ENCODE data around the gene DAPL1.

Gene DAPL1

GRCh38 chr2:158753641-158754611 is 41.2 kb upstream of the DAPL1 start:
- no peak overlapping the region for H3K4me3 ChIP-seq (ENCODE audit: low read length)
- peak; percentile 98 for TF ChIP-seq CTCF (IDR thresholded peaks at IDR 0.05; ENCODE audit: insufficient read depth, low read depth, low read length, missing control alignments)
- peak; percentile 72 for DNase-seq (ENCODE audit: low read depth)

DNA sequence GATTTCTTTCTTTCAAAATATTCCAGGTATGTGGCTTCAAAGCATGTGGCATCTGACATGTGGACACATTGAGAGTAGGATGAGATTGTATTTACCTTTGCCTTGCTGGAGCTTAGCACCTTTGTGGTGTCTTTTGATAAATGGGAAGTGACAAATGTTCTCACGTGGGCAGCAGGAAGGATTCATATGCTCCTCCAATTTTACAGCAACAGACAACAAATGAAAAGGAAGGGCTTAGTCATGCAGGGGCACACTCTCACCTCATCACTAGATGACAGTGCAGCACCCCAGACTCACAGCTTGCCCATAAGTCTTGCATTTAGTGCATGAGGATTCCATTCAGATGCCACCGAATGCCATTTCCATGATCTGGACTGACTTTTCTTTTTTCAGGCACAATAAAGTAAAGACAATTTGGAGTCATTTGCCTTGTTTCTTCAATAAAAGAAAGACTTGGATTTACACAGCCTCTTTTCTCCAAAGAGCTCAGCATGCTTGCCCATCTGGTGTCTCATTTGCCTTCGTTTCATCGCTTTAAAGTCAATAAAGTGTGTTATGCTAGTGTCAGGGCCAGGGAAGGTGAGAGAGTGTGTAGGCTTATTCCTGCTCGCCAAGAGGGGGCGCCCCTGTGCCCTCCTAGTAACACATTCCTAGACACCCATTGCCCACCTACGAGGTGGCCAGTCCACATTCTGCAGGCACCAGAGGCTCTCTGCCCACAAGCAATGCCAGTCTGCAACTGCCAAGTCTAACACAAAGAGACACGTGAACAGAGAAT is 39.6 kb upstream of the DAPL1 start:
- peak; percentile 42 for TF ChIP-seq CTCF (IDR thresholded peaks at IDR 0.05; ENCODE audit: insufficient read depth, low read depth, low read length, missing control alignments)
- H3K4me3 ChIP-seq (ENCODE audit: low read length), result no peak overlapping the region
- peak; percentile 45 for DNase-seq (ENCODE audit: low read depth)

DNA sequence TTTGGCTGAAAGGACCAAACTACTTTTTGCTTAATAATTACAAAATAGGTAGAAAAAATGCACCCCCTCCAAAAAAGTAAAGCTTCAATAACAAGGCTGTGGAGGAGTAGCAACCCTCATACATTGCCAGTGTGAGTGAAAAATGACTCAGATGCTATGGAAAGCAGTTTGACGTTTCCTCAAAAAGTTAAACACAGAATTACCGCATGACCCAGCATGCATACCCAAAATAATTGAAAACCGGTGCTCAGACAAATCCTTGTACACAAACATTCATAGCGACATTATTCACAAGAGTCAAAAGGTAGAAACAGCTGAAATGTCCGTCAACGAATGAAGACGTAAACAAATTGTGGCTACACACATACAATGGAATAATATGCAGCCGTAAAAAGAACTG is 38.8 kb upstream of the DAPL1 start:
- H3K4me3 ChIP-seq (ENCODE audit: low read length), result no peak overlapping the region
- DNase-seq (ENCODE audit: low read depth), result no peak
- no peak for TF ChIP-seq CTCF (IDR thresholded peaks at IDR 0.05; ENCODE audit: insufficient read depth, low read depth, low read length, missing control alignments)

- H3K4me3 ChIP-seq (ENCODE audit: low read length), result no peak overlapping the region
- no peak for TF ChIP-seq CTCF (IDR thresholded peaks at IDR 0.05; ENCODE audit: insufficient read depth, low read depth, low read length, missing control alignments)
- DNase-seq (ENCODE audit: low read depth), result no peak
These were observed 38.1 kb upstream of the DAPL1 start for GRCh38 chr2:158756976-158757375.

DNA sequence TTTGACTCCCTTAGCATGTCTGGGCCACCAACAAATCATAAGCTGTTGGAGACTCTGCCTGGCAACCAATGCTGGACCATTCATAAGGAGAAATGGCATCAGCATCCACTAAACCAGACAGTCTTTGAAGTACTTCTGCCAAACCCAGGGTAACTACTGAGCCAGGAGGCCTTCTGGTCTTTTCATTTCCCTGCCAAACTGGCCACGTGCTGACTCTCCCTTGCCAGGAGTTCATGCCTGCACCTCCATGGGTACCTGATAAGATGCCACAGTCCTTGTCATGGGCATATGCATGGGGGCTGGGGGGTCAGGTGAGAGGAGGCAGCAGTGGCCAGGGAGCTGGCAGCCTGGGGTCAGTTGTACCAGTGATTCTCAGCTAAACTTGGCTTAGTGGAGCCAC is 34.2 kb upstream of the DAPL1 start:
- no peak for TF ChIP-seq CTCF (IDR thresholded peaks at IDR 0.05; ENCODE audit: insufficient read depth, low read depth, low read length, missing control alignments)
- no peak overlapping the region for H3K4me3 ChIP-seq (ENCODE audit: low read length)
- peak; percentile 28 for DNase-seq (ENCODE audit: low read depth)

- DNase-seq (ENCODE audit: low read depth), result peak; percentile 100
- H3K4me3 ChIP-seq (ENCODE audit: low read length), result no peak overlapping the region
- TF ChIP-seq CTCF (IDR thresholded peaks at IDR 0.05; ENCODE audit: insufficient read depth, low read depth, low read length, missing control alignments), result no peak
These were observed 33.5 kb upstream of the DAPL1 start for GRCh38 chr2:158761621-158762020.

All from epithelial cell of esophagus (primary cell).